ENCODE measurements around the gene TLX3.

GRCh38 chr5:171342362-171343111, 33.5 kb downstream of the TLX3 start:
- TF ChIP-seq POLR2A (IDR thresholded peaks at IDR 0.05) (no peak), CTCF (IDR thresholded peaks at IDR 0.05) (peak in 2 of 3 experiments; percentile 45 to 49)
